GM19468 (cell line): ENCODE data around the gene MRPL55.

Source experiments
- ATAC-seq: cut with Tn5 transposase; IDR thresholded peaks from one replicate; pipeline ENCODE4 v1.9.1; 2021; ENCODE audit warnings: mild to moderate bottlenecking, moderate library complexity, moderate number of reproducible peaks; ENCODE audit not compliant: unreplicated experiment; ENCODE audit errors: extremely low read depth

Gene MRPL55

DNA sequence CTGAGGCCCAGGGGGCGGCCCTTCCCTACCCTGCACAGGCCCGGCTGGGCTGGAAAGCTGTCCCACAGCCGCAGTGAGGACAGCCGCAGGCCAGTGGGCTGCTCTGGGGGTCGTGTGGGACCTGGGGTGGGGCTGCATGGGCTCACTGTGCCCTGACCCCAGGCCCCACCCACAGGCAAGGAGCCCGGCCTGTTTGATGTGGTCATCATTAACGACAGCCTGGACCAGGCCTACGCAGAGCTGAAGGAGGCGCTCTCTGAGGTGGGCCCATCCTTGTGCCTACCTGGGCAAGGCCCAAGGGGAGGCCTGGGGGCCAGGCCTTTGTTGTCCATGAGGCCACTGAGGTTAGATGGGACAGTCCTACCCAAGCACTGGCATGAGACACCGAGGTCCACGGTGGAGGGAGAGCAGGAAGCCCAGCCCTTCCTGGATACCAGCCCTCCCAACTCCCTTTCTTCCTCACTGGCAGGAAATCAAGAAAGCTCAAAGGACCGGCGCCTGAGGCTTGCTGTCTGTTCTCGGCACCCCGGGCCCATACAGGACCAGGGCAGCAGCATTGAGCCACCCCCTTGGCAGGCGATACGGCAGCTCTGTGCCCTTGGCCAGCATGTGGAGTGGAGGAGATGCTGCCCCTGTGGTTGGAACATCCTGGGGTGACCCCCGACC, 39.2 kb upstream of the MRPL55 start:
- no peak for ATAC-seq

DNA sequence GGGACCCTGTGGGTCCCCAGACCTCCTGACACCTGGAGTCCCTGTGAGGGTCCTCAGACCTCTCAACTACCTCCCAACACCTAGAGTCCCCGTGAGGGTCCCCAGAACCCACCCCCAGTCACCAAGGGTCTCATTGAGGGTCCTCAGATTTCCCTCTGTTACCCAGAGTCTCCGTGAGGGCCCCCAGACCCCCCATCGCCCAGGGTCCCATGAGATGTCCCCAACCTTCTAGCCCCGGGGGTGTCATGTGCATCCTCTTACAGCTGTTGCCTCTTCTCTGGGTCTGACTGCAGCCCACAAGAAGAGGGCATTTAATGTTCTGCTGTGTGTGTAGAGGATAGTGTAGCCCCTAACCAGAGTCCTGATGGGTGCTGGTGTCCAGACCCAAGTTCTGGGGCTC, 38.7 kb upstream of the MRPL55 start:
- ATAC-seq = no peak

DNA sequence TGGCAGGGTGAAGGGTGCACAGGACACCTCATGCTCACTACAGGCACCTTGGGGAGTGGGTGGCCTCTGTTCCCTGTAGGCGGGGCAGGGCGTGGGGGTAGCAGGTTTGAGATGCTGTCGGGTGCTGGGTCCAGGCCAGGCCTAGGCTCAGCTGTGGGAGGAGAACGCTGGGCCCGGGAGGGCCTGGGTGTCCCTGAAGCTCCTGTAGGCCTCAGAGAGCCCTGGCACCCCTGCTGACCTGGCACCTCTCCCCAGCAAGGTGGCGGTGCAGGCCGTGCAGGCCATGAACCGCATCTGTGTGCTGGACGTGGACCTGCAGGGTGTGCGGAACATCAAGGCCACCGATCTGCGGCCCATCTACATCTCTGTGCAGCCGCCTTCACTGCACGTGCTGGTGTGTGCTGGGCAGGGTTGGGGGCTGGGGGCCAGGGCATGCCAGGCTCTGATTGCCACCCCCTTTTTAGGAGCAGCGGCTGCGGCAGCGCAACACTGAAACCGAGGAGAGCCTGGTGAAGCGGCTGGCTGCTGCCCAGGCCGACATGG, 38.1 kb upstream of the MRPL55 start:
- no peak for ATAC-seq

DNA sequence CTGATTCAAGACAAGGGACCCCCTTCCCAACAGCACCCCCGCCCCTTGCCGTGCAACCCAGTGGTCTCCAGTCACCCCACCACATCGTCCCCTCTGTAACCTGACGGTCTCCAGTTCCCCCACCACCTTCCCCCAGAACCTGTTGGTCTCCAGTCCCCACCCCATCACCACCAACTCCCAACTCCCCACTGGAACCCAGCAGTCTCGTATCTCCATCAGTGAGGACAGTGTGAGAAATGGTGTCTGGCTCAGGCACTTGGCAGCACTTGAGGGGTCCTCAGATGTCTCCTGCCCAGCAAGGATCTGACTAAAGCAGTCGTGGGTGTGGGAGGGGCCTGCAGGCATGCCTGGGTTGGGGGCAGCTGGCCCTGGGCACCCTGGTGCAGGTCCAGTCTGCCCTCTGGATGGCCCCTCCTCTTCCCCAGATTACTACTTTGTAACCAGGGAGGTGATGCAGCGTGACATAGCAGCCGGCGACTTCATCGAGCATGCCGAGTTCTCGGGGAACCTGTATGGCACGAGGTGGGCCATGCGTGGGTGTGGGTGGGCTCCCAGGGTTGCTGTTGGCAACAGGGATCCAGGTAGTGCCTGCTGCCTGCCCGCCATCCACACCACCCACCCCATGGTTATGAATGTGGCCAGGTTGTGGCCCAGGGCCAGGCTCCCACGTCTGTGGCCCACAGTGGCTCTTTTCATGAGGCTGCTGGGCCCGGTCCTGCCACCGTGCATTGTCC, 37.5 kb upstream of the MRPL55 start:
- ATAC-seq = no peak

DNA sequence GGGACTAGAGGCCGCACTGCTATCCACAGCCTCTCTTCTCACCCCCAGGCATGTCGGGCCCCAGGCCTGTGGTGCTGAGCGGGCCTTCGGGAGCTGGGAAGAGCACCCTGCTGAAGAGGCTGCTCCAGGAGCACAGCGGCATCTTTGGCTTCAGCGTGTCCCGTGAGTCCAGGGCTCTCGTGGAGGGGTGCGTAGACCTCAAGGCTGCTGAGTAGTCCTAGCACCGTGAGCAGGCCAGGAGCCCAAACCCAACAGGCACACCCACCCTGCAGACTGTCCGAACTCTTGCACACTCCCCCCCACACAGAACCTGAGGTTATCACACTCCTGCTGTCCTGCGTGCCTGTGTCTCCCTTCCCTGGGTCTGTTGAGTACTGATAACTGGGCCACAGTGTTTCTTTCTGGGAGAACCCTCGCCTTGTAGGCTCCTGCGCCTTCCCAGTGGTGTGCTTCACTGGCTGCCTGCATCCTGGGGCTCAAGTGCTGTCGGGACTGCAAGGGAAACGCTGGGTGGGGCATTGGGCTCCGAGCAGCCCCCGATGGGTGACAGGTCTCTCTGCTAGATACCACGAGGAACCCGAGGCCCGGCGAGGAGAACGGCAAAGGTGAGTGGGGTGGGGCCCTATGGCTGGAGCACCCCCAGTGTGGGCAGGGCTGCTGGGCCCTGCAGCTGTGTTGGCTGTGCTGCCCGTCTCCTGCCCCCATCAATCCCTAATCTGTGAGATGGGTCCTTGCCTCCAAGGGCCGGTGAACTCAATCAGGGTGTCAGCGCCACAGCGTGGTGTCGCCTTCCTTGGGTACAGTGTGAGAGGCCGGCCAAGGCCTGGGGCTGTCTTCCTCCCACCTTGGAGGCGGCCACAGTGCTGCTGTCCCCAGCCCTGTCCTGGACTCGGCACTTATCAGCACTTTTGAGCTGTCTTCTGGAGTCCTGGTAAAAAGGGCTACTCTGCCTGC, 36.6 kb upstream of the MRPL55 start:
- ATAC-seq = no peak

DNA sequence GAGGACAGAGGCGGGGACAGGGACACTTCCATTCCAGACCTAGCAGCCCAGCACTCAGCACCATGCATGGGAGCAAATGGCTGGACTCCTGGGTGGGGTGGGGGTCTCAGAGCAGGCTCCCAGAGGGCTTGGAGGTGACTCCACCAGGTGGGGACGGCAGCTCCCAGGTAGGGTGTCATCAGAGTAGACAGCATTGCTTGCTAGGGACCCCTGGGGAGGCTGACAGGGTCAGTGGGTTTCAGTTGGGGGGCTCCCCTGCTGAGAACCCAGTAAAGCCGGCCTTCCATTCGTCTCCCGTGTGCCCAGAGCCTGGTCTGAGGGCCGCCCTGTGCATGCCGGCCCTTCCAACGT, 35.9 kb upstream of the MRPL55 start:
- ATAC-seq = no peak

DNA sequence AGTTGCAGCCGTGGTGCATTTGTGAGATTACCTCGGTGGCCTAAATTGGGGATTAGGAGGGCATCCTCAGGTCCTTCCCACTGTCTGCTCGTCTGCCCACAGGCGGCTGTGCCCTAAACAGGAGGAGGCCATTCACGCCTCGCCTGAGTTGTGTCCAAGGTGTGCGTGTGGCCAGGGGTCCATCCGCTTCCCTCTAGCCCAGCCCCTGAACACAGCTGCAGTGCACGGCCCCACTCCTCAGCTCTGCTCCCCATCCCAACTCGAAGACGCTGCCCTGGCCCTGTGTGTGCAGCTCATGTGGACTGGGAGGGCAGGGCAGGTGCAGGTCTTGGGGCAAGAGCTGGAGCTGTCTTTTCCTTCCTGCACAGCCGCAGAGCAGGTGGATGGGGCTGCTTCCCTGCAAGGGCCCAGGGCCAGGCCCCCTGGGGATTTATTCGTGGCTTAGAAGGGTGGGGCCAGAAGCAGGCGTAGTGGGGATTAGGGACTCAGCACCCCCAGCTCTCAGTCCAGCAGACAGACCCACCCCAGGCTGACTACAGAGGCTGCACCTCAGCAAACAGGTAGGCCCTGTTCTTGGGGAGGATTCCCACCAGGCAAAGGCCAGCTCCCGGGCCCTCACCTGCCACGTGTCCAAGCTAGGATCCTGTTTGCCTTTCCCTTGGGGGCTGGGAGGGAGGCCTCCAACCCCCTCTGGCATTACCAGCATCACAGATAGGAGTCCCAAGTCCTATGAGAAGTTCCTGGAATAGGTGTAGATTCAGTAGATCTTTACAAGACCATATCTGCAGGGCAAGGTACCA, 35.3 kb upstream of the MRPL55 start:
- no peak for ATAC-seq

DNA sequence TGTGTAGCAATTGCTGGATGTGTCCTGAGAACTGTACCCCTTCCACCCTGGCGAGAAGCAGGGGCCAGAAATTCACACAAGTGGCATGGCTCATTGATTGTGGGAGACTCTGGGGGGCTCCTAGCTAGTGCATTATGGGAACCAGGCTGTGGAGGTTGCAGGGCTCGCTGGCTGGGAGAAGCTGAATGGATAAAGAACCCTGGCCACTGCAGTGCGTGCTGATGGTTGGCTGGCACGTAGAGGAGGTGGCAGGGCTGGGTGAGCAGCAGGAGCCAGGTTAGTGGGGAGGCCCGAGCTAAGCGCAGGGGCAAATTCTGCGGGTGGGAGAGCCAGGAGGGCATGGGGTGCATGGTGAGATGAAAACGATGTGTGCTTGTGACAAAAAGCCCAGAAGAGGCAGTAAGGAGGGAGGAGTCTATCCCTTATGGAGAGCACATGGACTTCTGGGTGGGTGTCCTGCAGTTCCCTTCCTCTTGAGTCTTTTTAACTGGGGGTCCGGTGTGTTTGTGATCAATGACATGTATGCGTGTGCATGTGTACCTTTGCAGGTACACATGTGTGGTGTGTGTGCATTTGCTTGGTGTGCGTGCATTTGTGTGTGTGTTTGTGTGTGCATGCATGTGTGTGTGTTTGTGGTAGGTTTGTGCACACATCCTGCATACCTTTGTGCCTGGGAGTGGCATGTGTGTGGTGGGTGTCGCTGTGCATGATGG, 34.5 kb upstream of the MRPL55 start:
- no peak for ATAC-seq

DNA sequence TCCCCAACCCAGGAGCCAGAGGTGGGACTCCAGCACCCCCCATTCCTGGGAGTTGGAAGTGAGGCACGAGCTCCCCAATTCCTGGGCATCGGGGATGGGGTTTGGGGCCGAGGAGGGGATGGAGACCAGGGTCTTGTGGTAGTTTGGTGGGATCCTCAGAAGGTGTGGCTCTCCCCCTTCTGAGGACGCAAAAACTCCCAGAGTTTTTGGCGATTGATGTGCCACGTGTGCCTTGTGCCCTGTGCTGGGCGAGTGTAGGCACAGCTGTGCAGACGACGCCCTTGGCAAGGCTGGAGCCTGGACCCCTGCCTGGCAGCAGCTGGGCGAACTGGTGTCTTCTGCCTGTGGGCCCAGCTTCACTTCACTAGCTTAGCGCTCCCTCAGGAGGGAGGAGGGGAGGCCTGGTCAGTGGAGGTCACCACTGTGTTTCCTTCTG, 33.6 kb upstream of the MRPL55 start:
- no peak for ATAC-seq

DNA sequence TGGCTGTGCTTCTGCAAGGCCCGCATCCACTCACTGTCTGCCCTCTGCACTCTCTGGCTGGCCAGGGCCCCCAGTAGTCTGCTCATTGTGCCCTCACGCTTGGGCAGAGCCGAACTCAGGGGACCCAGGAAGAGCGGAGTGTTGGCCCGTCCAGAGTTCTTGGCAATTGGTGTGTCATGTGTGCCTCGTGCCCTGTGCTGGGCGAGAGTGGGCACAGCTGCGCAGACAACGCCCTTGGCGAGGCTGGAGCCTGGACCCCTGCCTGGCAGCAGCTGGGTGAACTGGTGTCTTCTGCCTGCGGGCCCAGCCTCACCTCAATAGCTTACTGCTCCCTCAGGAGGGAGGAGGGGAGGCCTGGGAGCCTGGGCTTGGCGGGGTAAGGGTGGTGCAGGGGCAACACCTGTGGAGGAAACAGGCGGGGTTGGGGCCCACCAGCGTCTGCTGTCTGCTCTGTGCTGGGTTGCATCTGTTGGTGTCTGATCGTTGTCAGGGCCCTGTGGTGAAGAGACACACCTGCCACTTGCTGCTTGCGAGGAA, 33.1 kb upstream of the MRPL55 start:
- no peak for ATAC-seq

DNA sequence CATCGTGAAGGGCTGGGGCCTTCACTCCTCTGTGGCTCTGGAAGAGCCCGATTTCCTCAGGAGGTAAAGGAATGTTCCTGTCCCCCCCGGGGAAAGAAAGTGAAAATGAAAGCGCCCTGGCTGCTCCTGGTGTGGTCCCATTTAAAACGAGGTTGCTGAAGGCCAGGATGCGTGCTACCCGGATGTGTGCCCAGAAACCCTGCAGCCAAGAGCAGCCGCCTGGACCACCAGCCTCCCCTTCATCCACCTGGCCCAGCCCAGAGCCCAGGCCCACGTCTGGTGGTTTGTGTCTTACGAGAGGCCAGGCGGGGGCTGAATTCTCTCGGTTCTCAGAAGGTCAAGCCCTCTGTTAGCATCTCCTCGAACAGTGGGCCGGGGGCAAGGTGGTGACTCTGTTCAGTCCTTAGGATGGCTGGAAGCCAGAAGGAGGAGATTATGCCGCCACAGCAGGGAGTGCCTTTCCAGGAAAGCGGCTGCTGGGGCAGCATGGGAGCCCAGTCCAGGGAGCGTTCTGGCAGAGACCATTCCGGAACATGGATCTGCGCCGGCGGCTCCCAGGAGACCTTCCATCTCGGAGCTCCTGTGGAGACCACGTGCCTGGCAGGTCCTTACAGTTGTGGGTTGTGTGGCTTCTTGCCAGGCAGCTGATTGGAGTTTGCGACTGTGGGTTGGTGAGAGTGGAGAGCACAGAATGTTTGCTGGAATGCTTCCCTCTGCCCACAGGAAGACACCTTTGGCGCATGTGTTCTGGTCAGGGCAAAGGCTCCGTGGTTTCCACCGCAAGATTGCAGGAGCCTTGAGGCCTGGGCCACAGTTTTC, 32.3 kb upstream of the MRPL55 start:
- ATAC-seq = no peak

DNA sequence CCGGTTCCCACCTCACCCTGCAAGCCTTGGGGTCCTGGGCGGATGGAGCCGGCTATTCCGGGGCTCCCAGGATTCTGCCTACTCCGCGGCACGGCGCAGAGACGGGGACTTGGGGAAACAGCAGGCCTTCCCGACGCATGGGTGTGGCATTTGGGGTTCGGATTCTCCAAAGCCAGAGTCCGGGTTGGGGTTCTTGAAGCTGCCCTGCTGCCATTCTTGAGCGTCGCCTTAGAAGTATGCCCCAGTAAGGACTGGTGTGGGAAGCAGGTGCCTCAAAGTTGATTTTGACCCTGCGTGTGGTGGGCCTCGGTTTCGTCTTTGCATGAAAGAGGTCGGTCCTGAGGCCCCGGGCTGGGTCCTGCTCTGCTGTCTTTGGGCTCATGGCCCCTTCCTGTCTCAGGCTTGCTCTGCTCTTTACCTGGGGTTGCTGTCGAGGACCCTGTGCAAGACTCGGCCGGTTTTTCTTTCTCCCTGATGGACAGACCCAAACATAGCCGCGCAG, 31.7 kb upstream of the MRPL55 start:
- ATAC-seq = no peak

DNA sequence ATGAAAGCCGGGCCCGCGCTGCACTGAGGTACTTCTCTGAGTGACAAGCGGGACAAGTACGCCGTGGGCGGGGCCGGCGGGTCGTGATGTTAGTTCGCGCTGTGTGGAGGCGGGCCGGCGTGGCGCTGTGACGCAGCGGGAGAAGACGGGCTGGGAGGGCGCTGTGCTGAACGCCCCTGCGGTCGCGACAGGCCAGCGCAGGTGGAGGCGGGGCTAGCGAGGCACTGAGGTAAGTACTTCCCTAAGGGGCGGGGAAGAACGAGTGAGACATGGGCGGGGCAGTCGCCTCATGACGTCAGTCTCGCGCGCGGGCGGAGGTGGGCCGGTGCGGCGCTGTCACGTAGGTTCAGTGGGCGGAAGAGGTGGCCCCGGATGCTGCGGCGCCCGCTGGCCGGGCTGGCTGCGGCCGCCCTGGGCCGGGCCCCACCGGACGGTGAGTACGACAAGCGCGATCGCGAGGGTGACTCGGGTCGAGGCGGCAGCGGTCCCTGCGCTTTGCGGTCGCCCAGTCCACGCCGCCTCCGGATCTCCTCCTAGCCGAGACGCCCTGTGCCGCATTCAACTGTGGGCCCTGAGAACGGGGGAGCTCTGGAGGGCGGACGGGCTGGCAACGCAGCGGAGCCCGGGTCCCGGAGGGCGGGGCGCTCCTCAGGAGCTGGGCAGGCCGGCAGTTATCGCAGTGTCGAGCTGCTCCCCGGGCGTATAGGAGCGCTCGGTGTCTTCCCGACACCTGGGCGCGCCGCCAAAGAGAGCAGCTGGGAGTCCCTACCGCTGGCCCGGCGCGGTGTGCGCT, 31.0 kb upstream of the MRPL55 start, which contains the start of gene GUK1:
GUK1 (plus strand) TSS at position 349 of the 793 bp plus-strand sequence; CDS start at position 373, 24 bp downstream.
- peak; percentile 91 for ATAC-seq

DNA sequence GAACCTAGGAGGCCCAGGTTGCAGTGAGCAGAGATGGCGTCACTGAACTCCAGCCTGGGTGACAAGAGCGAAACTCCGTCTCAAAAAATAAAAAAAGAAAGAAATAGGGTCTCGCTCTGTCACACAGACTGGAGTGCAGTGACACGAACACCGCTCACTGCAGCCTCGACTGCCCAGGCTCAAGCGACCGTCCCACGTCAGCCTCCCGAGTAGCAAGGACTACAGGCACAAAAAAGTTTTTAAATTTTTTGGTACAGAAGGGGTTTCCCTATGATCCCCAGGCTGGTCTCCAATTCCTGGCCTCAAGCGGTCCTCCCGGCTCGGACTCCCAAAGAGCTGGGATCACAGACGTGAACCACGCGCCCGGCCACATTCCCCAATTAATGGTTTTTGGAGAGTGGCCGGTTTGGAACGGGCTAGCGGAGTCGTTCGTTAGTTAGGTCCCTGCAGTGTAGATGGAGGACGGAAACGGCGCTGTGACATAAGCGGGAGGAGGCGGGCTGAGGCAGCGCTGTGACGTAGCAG, 30.4 kb upstream of the MRPL55 start:
- no peak for ATAC-seq

DNA sequence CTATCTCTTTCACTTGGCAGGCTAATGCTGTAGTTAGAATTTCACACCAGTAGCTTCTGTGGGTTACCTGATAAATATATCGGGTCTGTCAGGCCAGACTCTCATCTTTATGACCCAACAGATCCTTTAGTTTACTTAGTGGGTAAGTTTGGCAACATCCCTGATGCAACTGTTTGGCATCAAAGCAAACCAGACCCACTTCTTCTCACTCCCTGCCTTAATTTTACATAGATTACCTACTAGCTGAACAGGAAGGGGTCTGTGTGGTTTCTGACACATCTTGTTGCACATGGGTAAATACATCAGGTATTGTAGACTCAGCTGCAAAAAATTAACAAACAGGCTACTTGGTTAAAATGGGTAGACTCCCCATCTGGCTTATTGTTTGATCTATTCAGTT, 27.8 kb upstream of the MRPL55 start:
- ATAC-seq = no peak

DNA sequence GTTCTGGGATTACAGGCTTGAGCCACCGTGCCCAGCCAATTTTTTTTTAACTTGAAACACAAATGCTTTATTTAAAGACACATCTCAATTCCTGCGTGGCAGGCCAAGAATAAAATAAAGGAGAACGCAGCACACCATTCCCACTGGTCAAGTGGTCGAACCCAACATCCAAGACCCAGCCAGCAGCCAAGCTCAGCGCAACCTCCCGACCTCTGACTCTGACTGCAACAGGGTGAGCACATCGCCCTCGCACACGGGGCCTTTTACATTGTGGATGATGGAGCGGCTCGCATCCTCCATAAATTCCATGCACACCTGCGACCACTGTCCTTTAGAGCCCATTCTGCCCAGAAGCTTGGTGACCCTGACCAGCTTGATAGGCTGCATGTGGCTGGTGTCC, 25.5 kb upstream of the MRPL55 start:
- ATAC-seq = no peak

DNA sequence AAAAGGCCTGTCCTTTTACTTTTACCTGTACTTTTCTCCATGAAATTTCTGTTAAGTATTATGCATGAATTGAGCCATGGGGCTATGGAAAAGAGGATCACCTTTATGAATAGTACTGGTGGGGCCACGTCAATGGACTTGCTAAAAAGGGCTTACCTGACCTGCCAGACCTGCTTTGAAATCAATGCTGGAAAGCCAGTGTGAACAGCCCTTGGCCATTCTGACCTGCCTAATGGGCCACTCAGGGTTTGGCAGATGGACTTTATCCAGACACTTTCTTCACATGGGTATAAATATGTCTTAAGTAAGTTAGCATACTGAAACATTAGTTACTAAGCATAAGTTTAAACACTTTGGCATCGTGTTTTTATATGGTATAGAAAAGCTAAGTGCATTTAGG, 22.7 kb upstream of the MRPL55 start:
- ATAC-seq = no peak
